Mammary epithelial cell (primary cell): ENCODE data around the gene PARVA.

Experiments
- EZH2 ChIP-seq: IDR thresholded peaks from 2 replicates; pipeline ENCODE4 v1.6.1; 2012; ENCODE audit warnings: low read length, inconsistent platforms, borderline replicate concordance
- TF ChIP-seq, protein P1 (sequence below), 2 donors: IDR thresholded peaks in 1 of 2; conservative IDR thresholded peaks in 1 of 2; 2 replicates each; pipeline ENCODE4 v1.5.1; 2011 to 2012; ENCODE audit warnings: inconsistent platforms in 2 of 2, low read length in 2 of 2, mild to moderate bottlenecking in 2 of 2, control low read depth in 1 of 2, low read depth in 1 of 2; ENCODE audit not compliant: insufficient read depth in 1 of 2; ENCODE audit errors: extremely low read depth in 1 of 2

DNA sequence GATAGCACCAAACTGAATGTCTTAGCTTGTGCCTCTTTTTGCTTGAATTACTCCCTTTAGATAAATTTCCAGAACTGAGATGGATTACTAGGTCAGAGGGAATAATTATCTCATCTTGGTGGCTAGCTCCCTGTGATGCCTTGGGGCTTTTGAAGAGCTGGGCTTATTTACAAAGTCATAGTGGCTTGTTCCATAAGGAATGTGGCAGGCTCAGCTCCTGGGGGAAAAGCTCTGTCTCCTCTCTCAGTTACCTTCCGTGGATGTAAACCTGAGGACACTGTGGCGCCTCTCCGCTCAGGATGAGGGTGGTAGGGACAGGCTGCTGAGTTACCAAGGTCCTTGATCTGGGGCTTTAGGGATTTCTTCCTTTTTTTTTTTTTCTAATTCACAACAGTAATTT is 121.7 kb downstream of the PARVA start:
- TF ChIP-seq, protein P1, sequence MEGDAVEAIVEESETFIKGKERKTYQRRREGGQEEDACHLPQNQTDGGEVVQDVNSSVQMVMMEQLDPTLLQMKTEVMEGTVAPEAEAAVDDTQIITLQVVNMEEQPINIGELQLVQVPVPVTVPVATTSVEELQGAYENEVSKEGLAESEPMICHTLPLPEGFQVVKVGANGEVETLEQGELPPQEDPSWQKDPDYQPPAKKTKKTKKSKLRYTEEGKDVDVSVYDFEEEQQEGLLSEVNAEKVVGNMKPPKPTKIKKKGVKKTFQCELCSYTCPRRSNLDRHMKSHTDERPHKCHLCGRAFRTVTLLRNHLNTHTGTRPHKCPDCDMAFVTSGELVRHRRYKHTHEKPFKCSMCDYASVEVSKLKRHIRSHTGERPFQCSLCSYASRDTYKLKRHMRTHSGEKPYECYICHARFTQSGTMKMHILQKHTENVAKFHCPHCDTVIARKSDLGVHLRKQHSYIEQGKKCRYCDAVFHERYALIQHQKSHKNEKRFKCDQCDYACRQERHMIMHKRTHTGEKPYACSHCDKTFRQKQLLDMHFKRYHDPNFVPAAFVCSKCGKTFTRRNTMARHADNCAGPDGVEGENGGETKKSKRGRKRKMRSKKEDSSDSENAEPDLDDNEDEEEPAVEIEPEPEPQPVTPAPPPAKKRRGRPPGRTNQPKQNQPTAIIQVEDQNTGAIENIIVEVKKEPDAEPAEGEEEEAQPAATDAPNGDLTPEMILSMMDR (conservative IDR thresholded peaks at IDR 0.05 in 1 of 2, IDR thresholded peaks at IDR 0.05 in 1 of 2; ENCODE audit: extremely low read depth in 1 of 2, insufficient read depth in 1 of 2, low read depth in 1 of 2, low read length in 2 of 2), result no peak
- no peak for TF ChIP-seq EZH2
